Calu3 (cell line): ENCODE data around the gene MYBPC2. TPM values are rescaled to one million over a fixed set of nuclear protein-coding genes. Genes with fewer than 3 reads are reported as not detected.

Experiments
- BruUV-seq: library from RNA; stranded (reverse); fragments of 400-500 nt; replicated peaks from 2 replicates; lab custom pipeline; 2021; lab: Mats Ljungman, UMichigan
- CTCF ChIA-PET: fragments of 300-600 bp; sonication (Branson Sonifier 250); formaldehyde crosslinking; loops from one replicate; lab custom pipeline; 2022; ENCODE audit warnings: antibody characterized with exemption; lab: Charles Lee
- DNase-seq: peaks from one replicate; pipeline ENCODE4 v3.0.0; 2022
- H3K27ac Mint-ChIP-seq: one replicate; pipeline ENCODE4 v1.8.0; 2022; ENCODE audit warnings: mixed read lengths; ENCODE audit not compliant: unreplicated experiment
- H3K27me3 Mint-ChIP-seq: one replicate; pipeline ENCODE4 v1.8.0; 2022; ENCODE audit warnings: mixed read lengths; ENCODE audit not compliant: unreplicated experiment
- H3K36me3 Mint-ChIP-seq: one replicate; pipeline ENCODE4 v1.8.0; 2022; ENCODE audit warnings: mild to moderate bottlenecking, moderate library complexity, mixed read lengths; ENCODE audit not compliant: insufficient read depth, unreplicated experiment
- H3K4me1 Mint-ChIP-seq: one replicate; pipeline ENCODE4 v1.8.0; 2022; ENCODE audit warnings: mild to moderate bottlenecking, low read depth, mixed read lengths; ENCODE audit not compliant: unreplicated experiment
- H3K4me3 Mint-ChIP-seq: one replicate; pipeline ENCODE4 v1.8.0; 2022; ENCODE audit warnings: mild to moderate bottlenecking, low read depth, moderate library complexity, mixed read lengths; ENCODE audit not compliant: unreplicated experiment
- H3K9me3 Mint-ChIP-seq: one replicate; pipeline ENCODE4 v1.8.0; 2022; ENCODE audit warnings: low read depth, mixed read lengths; ENCODE audit not compliant: unreplicated experiment
- CTCF ChIP-seq: fragments of 200-600 bp; IDR thresholded peaks from one replicate; pipeline ENCODE4 v1.8.0; 2022; ENCODE audit warnings: antibody characterized with exemption; ENCODE audit not compliant: unreplicated experiment
- intact Hi-C: fragments of 100-400 bp; cut with micrococcal nuclease; formaldehyde crosslinking; loops from one replicate; pipeline ENCODE4 v1.10.0; 2022; ENCODE audit not compliant: unreplicated experiment
- total RNA-seq: library from RNA; stranded (reverse); gene quantifications from 2 replicates; pipeline ENCODE4 v1.2.3, GENCODE V29; 2022

The MYBPC2 gene
- total RNA-seq, 1 experiment from 2014 or later, result not detected

- H3K27me3 Mint-ChIP-seq, result peaks cover 22% of the 10 kb centered on the region
- CTCF ChIA-PET, result interaction anchor here (0.6 kb wide), 1 partner anchor 122 kb away, joined by 6 read pairs; no protein-coding TSS in a partner anchor
- peak overlapping the region; percentile 25 for H3K27ac Mint-ChIP-seq
- H3K4me3 Mint-ChIP-seq, result no peak overlapping the region
- no peak for TF ChIP-seq CTCF
- DNase-seq, result peak; percentile 38
- intact Hi-C loops, result no loop called here
- H3K4me1 Mint-ChIP-seq, result peaks cover 13% of the 10 kb centered on the region
- H3K9me3 Mint-ChIP-seq, result no peaks in the 10 kb centered on the region
- BruUV-seq, result no TSS peak
- H3K36me3 Mint-ChIP-seq, result peaks cover 14% of the 10 kb centered on the region
These were observed 59.8 kb downstream of the MYBPC2 start for GRCh38 chr19:50492303-50493052.

- Mint-ChIP-seq H3K36me3 (peaks cover 14% of the 10 kb centered on the region), H3K4me3 (no peak overlapping the region), H3K9me3 (no peaks in the 10 kb centered on the region), H3K4me1 (peaks cover 13% of the 10 kb centered on the region), H3K27me3 (peaks cover 22% of the 10 kb centered on the region), H3K27ac (no peak overlapping the region)
- TF ChIP-seq CTCF, result no peak
- no peak for DNase-seq
- intact Hi-C loops, result no loop called here
- CTCF ChIA-PET, result no interaction called here
- no TSS peak for BruUV-seq
These were observed 60.5 kb downstream of the MYBPC2 start for GRCh38 chr19:50493171-50493570.

- Mint-ChIP-seq H3K36me3 (peaks cover 14% of the 10 kb centered on the region), H3K4me1 (peaks cover 13% of the 10 kb centered on the region), H3K9me3 (no peaks in the 10 kb centered on the region), H3K4me3 (no peak overlapping the region), H3K27me3 (peaks cover 22% of the 10 kb centered on the region), H3K27ac (no peak overlapping the region)
- CTCF ChIA-PET, result interaction anchor here (0.6 to 0.7 kb wide), 2 partner anchors 111 to 382 kb away, joined by 4 read pairs; partner anchors contain the start of gene POLD1
- no peak for TF ChIP-seq CTCF
- no peak for DNase-seq
- BruUV-seq, result no TSS peak
- intact Hi-C loops, result no loop called here
These were observed 61.7 kb downstream of the MYBPC2 start for GRCh38 chr19:50494186-50495019.

GRCh38 chr19:50495020-50495531 lies 62.4 kb downstream of the MYBPC2 start:
- Mint-ChIP-seq H3K27me3 (peaks cover 22% of the 10 kb centered on the region), H3K9me3 (no peaks in the 10 kb centered on the region), H3K27ac (no peak overlapping the region), H3K36me3 (peaks cover 10% of the 10 kb centered on the region), H3K4me3 (no peak overlapping the region), H3K4me1 (peaks cover 13% of the 10 kb centered on the region)
- CTCF ChIA-PET, result no interaction called here
- no peak for TF ChIP-seq CTCF
- no TSS peak for BruUV-seq
- no peak for DNase-seq
- intact Hi-C loops, result no loop called here
